Stimulated activated CD4-positive, alpha-beta T cell treated with anti-CD3 and anti-CD28 coated beads, Interleukin-2, amount 100 ng/mL, for 48 hours (primary cell): ENCODE measurements around the gene ABHD2.
A peak's percentile ranks its signal among the peaks of the same experiment; 100 is the strongest.
"Not testable (repeated sequence)": the region's sequence is repeated elsewhere in the genome, so short reads cannot be mapped to it uniquely, and the experiment has no call there.

Experiments
- DNase-seq, 2 donors: peaks; one replicate each; pipeline ENCODE4 v3.0.0-alpha.2; 2020

Gene ABHD2

DNA sequence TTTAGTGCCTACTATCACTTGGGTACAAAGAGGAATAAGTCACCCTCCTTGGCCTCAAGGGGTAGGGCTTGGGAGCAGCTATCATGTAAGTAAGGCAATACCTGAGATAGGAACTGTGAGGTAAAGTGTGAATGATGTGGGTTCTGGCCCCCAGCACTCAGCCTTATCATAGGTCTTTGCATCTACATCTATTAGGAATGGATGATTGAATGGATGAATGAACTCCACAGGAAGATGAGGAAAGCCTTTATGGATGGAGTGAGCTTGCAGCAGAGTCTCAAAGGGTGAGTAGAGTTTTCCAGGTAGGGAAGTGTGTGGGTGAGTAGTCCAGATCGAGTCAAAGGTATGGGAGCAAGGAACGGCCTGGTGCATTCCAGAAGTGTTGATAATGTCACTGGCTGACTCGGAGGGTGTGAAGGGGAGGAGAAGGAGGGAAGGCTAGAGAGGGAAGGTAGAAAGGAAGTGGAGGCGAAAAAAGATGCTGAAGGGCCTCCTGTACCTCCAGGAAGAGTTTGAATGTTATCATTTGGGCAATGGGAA, 13.1 kb upstream of the ABHD2 start:
- no peak for DNase-seq

DNA sequence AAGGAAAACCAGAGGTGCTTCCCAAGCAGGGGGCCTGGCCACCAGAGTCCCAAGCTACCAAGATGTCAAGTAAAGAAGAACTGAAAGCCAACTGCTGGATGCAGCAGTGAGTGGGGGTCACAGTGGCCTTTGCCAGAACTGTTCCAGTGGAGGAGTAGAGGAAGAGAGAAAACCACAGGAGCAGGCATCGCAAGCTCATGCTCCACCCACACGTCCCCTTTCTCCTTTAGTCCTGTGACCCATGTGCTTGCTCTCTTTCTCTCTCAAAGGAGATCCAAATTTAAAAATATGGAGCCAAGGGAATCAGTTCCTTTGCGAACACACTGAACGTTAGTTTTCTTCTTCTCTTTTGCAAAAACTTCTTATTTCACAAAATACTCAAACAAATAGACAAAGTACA, 12.4 kb upstream of the ABHD2 start:
- no peak for DNase-seq

DNA sequence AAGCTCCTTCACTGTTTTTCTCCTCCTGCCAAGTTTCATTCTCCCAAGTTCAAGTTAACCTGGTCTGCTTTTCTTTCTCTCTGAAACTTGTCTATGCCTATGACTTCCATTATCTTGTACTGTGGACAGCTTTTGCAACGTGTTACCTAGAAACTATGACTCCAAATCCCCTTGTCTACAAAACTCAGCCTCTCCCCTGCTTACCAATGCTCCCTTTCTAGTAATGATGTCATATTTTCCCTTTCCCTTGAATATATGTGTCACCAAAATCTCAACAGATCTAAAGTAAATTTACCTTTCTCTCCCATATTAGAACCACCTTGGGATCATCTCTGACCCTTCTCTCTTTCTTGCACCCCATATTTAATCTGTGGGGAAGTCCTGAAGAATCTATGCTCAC, 10.5 kb upstream of the ABHD2 start:
- no peak for DNase-seq

DNA sequence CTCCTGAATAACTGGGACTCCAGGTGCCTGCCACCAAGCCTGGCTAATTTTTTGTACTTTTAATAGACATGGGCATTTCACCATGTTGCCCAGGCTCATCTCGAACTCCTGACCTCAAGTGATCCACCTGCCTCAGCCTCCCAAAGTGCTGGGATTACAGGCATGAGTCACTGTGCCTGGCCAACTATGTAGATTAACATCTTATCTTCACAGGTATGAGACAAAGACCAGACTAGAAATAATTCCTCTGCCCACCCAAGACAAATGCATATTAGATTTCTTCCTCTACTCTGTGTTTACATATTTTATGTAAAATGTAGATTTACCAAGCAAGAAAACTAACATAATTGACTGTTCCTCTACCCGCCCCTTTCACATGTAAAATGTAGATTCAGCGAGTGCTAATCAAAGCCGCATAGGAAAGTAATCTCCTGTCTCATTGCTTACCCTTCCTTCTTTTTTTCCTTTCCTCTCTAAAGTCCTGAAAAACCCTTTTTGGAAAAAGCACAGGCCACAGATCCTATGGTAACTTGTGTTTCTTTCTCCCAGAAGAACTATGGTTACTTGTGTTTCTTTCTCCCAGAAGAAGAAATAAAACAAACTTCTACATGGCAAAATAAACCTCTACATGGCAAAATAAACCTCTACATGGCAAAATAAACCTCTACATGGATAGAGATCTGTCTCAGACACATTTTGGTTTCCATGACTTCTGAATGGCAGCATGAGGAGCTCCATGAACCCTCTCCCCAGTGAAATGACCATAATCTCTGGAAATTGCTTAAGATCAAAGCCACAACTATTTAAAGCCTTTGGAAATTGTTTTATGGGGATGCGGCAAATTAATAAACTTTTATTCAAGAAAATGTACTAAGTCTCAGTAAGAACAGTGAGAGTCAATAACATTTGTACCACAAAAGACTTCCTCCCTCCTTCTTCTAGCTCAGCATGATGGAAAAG, 9.1 kb upstream of the ABHD2 start:
- DNase-seq, result no peak

DNA sequence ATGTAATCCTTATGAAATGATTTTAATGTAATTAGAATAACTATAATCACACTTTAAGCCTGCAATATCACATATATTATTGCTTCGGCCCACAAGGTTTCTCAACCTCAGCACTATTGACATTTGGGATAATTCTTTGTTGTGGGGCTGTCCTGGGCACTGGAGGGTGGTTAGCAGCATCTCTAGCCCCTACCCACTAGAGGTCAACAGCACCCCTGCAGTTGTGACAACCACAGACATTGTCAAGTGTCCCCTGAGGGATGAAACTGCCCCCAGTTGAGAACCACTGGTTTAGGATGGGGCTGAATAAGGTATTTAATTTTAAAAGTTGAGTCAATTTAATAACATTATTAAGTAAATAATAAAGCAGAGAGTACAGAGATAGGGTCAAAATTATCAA, 6.4 kb upstream of the ABHD2 start:
- DNase-seq, result no peak

DNA sequence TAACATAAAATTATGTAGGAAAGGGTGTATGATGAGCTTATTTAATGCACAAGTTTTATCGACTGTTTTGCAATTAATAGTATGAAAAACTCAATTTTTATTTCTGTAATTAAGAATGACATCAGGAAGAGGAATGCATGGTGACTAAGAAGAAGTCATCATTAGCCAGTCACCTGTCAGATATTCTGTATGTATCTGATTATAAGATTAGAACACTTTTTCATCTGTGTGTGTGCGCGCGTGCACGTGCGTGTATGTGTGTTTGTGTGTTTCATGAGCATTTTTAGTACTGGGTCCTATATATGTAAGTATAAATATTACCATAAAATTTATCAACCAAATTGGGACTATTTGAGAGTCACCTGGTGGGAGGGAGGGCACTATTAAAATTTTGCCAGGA, 5.0 kb upstream of the ABHD2 start:
- no peak for DNase-seq

DNA sequence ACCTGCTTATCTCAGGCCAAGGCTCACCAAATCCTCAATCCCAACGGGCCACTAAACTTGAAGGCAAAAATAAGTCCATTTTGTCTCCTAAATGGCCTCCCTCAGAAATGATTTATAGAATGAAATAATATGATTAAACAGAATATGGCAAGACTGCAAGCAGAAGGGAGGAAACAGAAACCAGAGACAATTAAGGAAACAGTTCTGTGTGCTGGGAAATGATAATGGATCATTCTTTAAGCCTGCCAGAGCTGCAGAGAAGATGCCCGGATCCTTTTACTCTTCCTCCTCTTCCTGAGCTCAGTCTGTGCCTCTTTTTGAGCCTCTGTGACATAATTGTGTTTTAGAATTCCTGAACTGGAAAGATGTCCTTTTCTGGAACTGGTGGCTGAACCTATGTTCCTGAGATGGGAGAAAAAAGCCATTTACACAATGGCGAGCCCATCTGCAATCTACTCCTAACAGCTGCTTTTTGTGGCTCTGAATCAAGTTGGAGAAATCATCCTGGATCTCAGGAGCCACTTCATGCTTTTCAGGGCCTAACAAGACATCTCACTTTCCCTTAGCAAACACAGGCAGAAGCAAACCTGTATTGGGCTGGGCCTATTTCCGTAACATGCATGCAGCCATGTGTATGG, 2.8 kb upstream of the ABHD2 start:
- DNase-seq, result no peak

DNA sequence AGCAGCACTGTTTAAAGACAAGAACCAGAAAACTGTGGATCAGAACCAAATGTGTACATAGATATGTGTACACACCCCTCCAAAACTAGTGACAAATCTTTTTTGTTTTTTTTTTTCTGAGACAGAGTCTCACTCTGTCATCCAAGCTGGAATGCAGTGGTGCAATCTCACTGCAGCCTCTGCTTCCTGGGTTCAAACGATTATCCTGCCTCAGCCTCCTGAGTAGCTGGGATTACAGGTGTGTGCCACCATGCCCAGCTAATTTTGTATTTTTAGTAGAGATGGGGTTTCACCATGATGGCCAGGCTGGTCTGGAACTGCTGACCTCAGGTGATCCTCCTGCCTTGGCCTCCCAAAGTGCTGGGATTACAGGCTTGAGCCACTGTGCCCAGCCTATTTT, 2.3 kb upstream of the ABHD2 start:
- not testable (repeated sequence) for DNase-seq

DNA sequence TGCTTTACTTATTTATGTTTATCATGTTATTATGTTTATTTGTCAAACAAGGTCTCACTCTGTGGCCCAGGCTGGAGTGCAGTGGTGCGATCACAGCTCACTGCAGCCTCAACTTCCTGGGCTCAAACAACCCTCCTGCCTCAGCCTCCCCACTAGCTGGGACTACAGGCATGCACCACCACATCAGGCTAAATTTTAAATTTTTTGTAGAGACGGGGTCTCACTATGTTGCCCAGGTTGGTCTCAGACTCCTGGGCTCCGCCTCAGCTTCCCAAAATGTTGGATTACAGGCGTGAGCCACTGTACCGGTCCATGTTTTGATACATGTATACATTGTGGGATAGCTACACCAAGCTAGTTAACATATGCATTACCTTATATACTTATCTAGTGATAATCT, 1.9 kb upstream of the ABHD2 start:
- not testable (repeated sequence) for DNase-seq

DNA sequence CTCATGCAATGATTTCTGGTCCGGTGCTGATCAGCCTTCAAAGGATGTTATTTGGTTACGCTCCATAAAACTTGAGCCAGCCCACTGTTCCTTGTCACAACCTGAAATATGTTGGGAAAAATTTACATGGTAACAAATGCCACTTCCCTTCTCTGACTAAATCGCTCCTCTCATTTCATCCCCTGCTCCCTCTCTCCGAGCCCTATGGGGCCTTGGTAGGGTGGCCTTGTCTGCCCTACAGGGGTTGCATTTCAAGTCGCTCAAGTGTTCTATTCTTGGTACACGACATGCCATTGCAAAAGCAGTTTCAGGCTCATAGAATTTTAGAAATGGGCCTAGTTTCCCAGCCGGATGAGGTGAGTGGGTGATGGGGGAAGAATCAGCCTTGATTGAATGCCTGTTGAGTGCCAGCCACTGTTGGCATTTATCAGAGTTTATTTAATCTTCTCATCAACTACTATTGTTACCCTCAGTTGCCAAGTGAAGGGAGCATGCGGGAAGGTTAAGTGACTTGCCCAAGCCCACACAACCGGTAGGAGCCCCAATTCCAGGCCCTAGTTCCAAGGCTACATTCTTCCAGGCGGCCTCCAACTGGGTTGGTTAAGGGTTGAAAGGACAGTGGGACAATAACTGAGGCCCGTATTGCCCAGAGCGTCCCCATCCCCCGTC, 961 bp upstream of the ABHD2 start:
- peak in 1 of 2 donors; percentile 5 for DNase-seq

DNA sequence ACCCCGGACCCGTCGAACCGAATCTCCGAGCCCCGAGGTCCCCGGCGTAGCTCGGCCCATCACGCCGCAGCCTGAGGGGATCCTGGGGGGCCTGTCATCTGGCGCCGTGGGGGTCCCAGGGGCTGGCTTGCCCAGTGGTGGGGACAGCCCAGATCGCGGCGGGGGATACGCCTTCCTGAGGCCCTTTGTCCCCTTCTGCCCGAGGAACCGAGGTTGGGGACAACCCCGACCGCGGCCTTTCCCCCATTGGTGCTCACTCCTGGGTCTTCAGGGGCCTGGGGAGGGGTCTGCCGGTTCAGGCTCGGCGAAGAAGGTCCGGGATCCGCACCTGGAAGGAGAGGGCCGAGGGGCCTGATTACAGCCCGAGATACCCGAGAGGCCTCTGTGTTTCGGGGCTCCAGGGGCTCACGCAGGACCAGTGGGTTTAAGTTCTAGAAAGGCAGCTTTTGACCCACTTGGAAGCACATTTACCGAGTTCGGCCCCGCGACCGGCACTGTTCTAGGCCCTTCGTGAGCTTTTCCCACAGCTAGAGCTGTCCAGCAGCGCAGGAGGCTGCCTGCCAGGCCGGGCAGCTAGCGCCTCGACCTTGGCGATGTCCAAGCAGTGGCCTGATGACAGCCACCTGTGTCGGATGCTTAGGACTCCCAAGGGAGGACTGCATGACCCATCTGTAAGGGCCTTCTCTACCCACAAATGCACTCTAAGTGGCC, 504 bp downstream of the ABHD2 start:
- no peak for DNase-seq

DNA sequence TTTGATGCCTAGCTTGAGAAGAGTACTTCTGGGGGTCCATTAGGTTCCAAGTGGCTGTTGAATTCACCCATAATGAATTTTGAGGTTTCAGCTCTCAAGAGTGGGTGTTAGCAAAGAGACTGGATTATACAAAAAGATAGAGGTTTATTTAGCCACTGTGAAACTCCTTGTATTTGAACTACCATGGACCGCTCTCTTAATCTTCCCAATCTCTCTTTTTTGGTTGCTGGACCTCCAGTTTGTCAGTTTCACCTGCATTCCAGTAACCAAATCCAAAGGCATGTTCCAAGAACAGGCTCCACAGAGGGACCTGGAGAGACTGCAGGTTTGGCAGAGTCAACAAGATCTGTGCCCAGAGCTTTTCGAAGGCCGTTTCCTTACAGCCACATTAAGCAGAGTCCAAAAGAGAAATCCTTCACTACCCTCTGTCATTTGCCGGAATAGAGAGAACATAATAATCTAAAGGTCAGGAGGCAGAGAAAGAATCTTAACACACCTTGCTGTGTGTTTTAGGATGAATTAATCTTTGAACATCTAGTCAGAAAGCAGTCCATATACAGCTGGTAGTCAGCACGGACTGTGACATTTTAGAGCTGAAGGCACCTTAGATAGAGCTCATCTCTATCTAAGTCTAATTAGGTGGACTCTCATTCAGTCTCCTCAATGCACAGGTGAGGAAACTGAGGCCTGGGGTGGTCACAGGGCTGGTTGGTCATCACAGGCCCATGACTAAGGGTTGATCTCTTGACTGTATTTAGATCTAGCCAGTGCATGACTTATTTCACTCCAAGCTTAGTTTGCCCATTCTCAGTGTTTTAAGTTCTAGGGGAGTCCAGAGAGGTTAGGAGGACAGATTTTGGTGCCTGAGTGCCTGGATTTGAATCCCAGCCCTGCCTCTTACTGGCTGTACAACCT, 1.3 kb downstream of the ABHD2 start:
- DNase-seq, result no peak

DNA sequence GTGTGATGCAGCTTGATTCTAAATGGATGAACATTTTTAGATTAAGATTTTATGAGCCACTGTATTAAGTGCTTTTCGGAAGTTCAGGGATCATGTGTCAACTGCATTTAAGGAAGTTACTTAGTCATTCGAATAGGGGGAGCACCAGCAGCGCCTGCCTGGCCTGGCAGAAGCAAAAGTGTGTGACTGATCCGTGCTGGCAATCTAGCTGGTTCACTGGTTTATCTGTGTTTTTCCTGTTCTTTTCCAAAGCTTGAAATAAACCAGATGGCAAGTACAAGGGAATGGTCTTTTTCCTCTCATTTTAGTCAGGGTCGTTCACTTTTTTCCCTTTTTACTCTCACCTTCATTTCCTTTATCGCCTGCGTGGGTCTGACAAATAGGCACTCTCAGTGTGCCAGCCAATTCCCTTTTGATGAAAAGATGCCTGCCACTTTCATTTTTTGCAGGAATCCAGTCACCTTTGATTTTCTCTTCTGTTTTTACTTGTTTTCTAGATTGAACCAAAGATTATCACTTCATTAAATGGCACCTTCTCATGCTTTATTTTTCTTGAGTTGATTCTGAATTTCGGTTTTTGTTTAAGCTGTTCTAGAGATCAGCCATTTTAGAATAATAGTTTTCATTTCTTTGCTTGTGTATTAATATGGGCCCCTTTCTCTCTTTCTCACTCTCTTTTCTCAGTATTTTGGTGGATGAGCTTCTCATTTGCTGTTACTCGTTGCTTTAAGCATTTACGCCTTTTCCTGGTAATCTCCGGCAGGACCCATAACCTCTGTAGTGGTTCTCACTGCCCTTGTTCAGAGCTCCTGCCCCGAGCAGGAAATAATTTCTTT, 2.8 kb downstream of the ABHD2 start:
- DNase-seq, result peak in 1 of 2 donors; percentile 26

DNA sequence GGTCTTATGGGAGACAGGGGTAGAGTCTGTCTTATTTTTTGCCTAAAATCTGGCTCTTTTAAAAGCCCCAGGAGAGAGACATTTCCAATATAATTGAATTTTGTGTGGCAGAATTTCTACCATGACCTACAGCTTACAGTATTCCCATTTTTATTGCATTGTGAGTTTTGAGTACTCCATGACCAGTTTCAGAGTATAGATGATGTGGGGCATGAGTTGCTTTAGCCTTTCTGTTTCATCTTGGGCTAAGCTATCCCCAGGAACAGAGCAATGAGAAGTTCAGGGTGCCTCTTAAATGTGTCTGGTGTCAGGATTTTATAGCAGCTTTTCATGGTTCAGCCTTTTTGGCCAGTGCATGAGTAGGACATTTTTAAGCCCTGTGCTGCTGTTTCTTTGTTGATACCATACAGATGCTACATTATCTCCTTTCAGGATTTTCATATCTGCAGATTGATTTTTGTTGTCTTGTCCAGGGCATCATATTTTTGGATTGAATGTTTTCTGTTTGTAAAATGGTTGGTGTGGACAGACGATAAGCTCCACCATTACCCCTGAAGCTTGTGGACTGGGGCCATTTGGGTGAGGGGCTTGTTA, 3.5 kb downstream of the ABHD2 start:
- DNase-seq, result no peak

DNA sequence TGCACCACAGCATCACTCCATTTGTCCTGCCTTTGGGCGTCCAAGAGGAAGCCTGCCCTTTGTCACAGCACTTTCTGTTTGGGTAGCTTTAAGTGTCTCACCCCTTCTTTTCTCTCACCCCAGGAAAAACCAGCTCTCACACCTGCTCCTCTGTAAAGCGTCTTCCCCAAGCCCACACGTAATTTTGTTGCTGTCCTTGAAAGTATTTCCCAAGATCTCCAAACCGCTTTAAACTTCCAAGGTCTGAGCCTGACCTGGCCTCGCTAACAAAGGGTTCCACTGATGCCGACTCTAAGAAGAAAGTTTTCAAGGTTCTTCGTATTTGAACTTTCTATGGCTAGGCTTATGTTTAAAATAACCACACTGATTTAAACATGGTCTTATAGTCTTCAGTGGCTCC, 5.3 kb downstream of the ABHD2 start:
- DNase-seq, result no peak

DNA sequence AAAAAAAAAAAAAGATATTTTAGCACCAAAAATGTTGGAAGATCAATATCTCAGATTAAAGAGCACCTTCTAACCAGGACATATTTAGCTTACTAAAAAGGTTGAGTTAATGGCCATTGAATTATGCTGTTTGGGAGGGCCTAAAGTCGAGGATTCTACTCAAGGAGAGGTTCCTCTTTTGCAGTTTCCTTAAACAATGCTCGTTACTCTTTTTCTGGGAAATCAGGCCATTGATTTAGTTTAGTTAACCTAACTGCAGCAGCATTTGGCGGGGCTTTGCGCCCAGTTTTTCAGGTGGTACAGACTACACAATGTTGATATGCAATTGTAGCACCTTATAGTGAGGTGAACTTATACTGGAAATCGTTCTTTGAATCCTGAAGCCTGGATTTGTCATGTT, 6.8 kb downstream of the ABHD2 start:
- DNase-seq, result no peak

DNA sequence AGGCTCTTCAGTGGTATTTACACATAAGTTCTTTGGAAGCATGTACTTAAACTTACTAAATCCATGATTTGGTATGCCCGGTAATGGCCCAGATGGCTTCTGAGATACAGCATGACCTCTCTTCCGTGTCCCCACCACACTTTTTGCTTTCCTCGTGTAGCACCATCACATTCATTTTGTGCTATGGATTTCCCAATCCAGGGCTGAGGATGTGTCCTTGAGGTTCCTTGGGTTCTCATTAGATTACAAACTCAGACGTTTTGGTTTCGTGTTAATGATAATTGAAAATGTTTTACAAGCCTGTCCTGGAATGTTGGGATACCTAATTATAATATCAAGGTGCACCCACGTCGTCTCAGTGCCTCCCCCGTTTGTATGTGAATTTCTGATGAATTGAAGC, 7.3 kb downstream of the ABHD2 start:
- no peak for DNase-seq

DNA sequence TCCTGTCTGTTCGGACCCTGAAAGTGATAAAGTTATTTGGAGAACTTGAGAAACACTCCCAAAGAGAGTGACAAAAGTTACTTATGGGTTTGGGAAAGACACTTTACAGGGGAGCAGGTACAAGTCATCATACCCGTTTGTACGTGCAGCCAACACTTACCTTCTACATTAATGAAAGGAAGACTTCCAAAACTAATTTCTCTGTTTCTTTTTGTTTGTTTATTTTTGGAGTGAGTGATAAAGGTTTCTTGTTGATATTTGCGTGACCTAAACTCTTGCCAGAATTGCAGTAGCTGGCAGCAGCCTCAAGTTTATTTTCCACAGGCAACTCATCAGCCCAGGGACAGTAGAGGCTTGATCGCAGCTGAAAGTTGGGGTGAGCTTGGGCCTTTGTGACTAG, 8.4 kb downstream of the ABHD2 start:
- no peak for DNase-seq

DNA sequence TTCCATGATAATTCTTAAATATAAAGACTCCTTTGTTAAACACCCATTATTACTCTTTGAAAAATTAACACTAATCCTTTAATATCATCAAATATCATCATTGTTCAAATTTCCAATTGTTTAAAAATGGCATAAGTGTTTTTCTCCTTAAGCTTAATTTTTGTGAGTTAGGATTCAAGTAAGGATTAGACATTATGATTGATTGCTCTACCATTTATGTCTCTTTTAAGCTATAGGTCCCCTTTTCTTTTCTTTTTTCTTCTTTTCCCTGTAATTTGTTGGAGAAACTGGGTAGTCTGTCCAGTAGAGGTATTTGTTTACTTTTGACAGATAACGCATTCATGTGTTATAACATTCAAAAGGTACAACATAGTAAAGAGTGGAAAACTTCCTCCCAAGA, 9.1 kb downstream of the ABHD2 start:
- DNase-seq, result no peak

DNA sequence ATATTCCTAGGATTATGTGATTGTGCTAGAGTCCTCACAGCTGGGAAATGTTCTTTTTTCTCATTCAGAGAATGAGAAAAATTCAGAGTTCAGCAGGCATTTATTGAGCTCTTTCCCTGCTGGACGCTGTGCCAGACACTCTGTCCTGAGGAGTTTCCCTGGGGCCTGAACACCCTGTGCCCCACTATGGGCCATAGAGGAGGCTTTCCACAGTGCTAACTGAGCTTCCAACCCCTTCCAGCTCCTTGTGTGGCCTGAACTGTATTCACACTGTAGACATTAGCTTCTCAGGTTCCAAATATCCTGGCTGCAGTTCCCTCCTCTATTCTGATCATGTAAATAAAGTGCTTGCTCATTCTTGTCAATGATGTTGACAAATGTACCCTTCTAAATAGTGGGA, 10.0 kb downstream of the ABHD2 start:
- DNase-seq, result no peak
